Putamen (tissue), 1 donor: ENCODE results near the gene EMID1.
"Not testable (repeated sequence)": the region's sequence is repeated elsewhere in the genome, so short reads cannot be mapped to it uniquely, and the experiment has no call there.

Experiments
- DNase-seq: peaks from one replicate; pipeline ENCODE4 v3.0.0-alpha.2; 2016; ENCODE audit warnings: low spot score

Gene EMID1

DNA sequence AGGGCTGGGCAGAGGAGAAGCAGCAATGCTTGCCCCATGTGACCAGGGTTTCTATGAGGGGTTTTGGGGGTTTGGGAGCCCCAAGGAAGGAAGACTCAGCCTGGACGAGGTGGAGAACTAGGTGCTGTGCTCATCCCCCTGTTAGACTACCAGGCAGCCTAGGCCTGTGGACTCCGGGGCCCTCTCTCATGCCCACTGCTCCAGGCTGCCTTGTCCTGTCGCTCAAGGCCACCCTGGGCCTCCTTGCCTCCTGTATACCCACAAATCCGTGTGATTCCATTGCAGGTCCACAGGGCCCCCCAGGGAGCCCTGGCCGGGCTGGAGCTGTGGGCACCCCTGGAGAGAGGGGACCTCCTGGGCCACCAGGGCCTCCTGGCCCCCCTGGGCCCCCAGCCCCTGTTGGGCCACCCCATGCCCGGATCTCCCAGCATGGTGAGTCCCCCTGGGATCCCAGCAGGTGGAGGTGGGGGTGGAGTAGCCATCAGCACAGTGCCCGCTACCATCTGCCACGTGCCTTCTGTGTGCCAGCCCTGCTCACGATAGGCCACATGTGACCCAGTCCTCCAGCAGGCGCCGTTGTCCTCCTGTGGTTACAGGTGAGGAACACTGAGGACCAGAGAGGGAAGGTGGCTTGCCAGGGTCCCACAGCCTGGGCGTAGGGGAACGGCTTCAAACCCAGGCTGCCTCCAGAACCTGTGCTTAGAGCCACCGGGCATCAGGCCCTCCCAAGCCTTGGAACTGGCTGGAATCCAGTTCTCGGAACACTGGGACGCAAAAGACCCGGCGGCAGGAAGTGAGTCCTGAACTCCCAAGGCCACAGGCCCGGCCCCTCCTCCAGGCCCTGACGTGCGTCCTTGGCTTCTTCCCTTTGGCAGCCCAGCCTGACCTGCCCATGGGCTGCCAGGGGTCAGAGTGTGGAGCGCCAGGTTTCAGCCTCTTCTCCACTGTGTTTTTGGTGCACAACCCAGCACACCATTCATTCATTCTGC lies 26.6 kb downstream of the EMID1 start:
- no peak for DNase-seq

DNA sequence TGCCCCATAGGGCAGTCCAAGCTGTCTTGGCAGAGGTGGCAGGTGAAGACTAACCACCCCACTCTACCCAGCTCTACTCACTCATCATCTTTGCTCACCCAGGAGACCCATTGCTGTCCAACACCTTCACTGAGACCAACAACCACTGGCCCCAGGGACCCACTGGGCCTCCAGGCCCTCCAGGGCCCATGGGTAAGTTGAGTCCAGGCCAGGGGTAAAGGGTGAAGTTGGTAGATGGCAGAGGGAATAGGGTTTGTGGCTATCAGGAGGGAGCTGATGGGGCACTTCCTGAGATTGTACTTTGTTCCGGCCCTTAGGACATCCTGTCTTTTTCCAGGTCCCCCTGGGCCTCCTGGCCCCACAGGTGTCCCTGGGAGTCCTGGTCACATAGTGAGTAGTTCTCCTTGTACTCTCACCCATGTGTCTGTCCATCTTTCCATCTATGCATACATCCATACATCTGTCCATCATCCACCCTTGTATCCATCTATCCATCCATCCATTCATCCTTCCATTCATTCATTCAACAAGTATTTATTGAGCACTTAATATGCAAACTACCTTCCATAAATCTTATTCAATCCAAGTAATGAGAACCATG lies 27.7 kb downstream of the EMID1 start:
- no peak for DNase-seq

DNA sequence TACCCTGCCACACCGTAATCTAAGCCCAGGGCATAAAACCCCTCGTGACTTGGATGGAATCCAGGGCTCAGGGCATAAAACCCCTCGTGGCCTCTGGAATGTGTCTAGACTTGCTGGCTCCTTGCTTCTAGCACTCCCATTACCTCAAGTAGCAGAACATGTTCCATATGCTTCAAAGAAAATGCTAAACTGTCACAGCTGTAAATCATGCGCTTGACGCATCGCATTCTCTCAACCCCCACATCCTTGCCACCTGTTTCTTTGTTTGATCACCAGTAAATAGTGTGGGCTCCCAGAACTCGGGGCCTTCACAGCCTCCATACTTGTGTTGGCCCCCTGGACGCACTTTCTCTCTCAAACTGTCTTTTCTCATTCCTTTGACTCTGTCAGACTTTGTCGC lies 34.8 kb downstream of the EMID1 start:
- not testable (repeated sequence) for DNase-seq

DNA sequence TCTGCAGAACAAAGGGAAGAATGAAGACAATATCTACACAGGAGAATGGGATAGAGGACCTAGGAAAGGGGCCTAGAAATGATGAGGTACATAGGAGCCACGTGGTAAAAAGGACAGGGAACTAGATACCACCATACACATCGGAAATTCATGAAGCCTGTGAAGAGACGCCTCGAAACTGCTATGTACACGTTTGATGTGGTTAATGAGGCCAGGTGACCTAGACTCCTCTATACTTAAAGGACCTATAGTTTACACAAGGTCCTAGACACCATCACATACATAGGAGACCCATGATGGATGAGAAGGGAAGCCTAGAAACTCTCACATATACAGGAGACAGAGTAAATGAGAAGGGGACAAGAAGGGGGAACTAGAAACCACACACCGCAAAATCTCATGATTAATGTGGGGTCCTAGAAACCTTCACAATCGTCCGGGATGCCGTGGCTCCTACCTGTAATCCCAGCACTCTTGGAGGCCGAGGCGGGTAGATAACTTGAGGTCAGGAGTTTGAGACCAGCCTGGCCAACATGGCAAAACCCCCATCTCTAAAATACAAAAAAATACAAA lies 38.3 kb downstream of the EMID1 start:
- DNase-seq, result no peak

DNA sequence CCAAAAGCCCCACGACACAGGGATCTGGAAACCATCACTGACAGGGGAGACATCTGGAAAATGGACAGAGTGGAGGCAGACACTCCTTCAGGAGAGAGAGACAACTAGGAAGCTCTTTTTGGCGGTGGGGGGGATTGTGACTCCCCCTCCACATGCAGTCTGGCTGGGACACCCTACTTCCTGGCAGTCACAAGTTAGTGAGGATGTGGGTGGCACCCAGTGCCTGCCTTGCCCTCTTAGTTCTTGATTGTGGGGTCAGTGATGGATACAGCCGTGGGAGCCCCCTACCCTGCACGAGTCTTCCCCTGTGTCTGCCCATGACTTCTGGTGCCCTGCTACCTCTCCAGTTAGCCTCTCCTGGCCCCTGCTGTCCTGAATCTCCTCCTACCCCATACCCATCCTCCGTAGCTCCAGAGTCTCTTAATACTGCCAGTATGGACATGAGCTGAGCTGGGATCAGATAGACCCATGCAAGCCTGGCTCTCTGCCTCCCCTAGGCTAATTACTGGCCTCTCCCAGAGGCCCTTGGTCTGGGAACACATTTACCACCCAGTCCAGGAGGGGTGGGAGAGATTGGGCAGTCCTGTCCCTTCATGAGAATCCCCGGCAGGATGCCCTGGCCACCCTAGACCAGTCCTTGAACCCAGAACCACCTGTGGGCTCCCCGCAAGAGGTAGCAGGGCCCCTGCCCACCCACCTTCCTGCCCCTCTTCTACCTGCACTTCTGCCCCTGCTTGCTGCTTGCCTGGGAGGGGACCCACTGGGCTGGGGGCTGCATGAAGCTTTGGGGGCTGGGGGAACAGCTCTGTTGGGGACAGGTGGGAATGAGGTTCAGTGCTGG lies 39.3 kb downstream of the EMID1 start:
- no peak for DNase-seq

DNA sequence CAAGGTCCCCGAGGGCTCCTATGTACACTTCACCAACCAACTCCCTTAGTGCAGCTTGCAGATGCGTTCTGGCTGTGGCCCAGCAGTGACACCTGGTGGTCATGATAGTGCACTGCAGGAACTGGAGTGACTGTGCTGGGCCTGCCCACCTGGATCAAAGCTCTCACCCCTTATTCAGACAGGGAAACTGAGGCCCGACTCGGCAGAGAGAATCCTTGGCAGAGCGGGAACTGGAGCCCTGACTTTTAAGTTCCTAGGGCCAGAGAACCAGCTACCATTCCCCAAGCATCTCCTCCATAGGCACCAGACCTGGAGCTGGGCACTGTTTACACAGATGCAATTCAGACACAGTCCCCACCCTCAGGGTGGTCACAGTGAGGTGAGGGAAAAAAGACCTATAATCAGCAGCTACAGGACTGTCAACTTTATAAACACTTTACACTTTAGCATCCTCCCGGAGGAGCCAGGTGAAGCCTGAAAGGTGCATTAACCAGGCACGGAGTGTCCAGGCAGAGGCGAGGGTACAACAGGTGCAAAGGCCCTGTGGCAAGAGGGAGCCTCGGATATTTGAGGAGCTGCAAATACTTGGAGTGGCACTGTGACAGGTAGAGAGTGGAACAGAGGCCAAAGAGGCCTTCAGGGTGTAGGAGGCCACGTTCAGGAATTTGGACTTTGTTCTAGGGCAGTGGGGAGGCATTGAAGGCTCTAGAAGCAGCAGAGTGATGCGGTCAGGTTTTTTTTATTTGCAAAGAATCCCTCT lies 40.1 kb downstream of the EMID1 start:
- DNase-seq, result no peak

DNA sequence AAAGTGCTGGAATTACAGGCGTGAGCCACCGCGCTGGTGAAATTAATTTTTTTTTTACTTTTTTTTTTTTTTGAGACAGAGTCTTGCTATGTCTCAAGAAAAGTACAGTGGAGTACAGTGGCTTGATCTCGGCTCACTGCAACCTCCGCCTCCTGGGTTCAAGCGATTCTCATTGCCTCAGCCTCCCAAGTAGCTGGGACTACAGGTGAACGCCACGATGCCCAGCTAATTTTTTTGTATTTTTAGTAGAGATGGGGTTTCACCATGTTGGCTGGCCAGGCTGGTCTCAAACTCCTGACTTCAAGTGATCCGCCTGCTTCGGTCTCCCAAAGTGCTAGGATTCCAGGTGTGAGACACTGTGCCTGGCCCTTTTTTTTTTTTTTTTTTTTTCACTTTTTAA lies 42.2 kb downstream of the EMID1 start:
- DNase-seq, result not testable (repeated sequence)

DNA sequence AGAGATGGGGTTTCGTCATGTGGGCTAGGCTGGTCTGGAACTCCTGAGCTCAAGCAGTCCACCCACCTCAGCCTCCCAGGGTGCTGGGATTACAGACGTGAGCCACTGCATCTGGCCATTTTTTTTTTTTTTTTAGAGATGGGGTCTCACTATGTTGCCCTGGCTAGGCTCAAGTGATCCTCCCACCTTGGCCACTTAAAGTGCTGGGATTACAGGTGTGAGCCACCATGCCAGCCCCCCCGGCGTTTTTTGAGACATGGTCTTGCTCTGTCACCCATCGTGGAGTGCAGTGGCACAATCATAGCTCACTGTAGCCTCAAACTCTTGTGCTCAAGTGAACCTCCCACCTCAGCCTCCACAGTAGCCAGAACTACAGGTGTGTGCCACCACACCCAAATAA lies 45.6 kb downstream of the EMID1 start:
- no peak for DNase-seq

DNA sequence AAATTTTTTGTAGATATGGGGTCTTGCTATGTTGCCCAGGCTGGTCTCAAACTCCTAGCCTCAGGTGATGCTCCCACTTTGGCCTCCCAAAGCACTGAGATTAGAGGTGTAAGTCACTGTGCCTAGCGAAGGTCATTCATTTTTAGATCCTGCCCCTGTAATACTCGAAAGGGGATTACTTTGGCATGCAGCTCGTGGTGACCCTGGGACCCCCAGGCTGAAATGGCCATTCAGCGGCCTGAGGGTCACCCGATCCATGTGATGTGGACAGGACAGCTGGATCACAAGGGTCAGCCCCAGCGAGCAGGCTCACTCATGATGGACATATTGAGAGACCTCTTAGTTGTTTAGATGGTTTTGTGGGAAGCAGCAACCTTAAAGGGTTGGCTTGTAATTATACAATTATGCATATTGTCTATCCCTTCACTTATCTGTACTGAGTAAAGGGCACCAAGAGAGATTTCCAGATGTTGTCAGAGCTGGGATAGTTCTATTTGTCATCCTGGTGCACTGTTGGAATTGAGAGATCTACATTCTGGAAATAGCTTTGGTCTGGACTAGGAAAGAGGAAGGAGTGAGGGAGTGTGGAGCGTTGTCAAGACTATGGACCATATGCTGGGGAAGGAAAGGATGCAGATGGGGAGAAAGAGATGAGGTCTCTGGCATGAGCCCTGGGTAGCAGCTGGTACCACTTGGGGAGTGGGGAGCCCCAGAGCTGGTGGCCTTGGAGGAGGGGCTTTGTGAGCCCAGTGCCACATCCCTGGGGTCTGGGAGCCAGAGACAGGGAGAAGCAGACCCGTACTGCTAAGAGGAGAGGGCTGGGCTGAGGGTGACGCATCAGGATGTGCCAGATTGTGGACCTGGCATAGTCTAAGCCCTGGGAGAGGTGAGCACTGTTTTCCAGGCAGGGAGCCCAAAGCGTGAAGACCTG lies 46.5 kb downstream of the EMID1 start:
- no peak for DNase-seq

DNA sequence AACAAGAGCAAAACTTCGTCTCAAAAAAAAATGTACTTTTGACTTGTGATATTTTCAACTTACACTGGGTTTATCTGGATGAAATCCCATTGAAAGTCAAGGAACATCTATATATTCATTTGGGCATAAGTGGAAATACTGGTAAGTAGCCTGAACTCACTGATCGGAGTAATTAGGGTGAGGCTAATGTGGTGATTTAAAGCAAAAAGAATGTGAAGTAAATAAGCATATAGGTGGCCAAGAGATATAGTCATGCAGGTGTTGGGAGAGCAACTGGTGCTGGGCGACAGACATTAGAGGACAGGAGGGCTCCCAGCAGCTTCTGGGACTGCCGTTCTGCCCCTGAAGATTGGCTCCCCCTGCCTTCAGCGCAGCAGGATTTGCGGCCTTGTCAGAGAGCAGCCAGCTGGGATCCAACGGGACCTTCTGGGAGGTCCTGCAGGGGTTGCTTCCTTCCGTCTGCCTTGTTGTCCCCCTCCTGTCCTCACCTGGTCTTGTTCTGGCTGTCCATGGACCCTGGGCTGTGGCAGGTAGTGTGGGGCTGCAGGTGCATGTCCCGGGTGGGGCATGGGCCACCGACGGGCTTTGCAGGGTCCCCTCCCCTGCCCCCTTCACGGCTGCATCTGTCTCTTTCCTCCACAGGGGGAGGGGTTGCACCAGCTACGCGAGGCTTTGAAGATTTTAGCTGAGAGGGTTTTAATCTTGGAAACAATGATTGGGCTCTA lies 48.0 kb downstream of the EMID1 start:
- no peak for DNase-seq

DNA sequence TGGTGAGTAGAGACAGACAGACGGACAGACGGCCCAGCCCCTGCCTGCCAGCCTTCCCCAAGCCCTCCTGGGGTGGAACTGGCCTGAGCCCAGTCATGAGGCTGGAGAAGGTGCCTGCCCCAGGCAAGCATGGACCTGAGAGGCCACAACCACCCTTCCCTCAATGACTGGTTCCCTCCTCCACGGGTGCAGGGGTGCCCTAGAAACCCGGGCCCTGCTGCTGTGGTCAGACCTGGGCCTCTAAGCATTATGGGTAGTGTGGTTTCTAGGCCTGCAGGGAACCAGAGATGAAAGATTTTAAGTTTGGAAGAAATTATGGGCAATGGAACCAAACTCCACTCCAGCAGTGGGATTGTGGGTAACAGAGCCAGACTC lies 48.6 kb downstream of the EMID1 start:
- DNase-seq, result no peak

DNA sequence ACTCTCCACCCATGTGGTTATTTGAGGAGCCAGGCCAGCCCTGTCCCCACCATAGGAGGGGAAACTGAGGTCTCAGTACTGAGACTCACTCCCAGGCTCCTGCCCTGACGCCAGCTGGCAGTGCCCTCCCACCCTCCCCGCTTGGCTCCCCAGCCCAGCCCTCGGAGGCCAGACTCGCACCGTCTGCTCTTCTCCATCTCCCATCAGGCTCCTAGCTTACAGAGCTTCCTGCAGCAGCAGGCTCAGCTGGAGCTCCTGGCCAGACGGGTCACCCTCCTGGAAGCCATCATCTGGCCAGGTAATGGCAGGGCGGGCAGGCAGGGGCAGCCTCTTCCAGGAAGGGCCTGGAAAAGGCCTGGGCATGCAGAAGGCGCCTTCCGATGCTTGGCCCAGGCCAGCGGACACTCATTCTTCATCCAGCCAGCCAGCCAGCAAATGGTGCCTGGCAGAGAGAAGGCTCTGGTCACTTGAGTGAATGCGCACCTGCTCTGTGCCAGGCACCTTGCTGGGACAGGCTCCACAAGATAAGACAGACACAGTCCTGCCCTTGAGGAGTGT lies 49.4 kb downstream of the EMID1 start:
- DNase-seq, result no peak

DNA sequence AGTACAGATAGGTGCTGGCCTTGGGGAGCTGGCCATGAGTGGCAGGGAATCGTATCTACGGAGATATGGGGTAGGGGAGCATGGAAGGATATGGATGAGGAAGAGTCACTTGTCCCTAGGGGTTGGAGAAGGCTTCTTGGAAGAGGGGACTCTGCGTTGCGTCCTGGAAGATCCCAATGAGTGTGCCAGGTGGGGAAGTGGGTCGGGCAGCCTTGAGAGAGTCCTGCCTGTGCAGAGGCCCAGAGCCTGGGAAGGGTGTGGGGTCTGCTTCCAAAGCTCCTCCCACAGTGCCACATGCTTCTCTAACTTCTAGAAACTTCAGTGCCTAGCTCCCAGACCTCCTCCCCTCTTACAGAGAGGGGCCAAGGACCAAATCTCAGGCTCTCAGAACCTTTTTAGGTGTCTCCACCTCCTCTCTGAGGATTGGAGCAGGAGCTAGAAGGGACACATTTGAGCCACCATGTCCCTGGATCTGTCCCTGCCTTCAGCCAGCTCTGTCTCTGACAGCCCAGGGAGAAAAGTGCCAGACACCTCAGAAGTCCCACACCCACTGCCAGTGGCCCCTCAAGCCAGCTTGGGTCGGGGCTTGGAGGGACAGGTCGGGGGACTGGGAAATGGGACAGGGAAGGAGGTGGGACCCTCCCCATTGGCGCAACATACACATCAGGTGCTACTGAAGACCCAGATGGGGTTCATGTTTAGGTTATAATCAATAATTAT lies 51.1 kb downstream of the EMID1 start:
- DNase-seq, result no peak

DNA sequence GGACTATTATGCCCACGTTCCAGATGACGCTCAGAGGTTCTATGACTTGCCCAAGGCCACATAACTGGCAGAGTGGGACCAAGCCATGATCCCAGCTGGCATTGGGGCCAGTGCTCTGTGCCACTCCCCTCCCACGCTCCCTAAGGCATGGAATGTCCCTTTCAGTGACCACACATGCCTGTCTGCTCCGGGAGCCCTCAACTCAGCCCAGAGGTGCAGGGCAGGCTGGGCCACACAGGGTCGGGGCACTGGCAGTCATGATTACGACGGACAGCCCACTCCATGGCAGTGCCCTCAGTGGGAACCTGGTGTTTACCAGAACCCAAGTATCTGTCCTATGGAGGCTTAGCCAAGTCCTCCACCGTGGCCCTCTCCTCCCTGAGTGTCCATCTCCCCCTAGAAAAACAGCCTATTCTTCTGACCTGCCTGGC lies 52.1 kb downstream of the EMID1 start:
- DNase-seq, result no peak

DNA sequence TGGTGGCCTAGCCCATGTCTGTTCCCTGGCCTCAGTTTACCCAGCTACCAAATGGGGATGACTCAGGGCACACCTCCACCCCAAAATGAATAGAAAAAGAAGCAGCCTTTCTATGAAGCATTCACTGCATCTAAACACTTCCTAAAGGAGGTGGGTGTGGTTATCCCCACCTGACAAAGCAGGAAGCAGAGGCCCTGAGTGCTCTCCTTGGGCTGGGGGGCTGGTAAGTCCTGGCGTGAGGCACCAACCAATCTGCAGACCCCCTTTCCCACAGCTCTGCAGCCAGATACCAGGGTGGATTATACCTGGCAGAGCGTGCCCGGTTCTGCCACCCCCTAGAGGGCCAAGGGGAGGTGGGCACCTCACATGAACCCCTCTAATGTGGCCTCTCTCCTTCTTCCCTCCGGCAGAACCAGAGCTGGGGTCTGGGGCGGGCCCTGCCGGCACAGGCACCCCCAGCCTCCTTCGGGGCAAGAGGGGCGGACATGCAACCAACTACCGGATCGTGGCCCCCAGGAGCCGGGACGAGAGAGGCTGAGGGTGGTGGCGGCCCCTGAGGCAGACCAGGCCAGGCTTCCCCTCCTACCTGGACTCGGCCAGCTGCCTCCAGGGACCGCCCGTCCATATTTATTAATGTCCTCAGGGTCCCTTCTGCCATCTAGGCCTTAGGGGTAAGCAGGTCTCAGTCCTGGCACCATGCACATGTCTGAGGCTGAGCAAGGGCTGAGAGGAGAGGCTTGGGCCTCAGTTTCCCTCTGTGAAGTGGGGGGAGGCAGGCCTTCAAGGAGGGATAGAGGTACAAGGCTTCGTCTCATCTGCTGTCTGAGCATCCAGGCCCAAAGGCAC lies 52.9 kb downstream of the EMID1 start:
- DNase-seq, result no peak

DNA sequence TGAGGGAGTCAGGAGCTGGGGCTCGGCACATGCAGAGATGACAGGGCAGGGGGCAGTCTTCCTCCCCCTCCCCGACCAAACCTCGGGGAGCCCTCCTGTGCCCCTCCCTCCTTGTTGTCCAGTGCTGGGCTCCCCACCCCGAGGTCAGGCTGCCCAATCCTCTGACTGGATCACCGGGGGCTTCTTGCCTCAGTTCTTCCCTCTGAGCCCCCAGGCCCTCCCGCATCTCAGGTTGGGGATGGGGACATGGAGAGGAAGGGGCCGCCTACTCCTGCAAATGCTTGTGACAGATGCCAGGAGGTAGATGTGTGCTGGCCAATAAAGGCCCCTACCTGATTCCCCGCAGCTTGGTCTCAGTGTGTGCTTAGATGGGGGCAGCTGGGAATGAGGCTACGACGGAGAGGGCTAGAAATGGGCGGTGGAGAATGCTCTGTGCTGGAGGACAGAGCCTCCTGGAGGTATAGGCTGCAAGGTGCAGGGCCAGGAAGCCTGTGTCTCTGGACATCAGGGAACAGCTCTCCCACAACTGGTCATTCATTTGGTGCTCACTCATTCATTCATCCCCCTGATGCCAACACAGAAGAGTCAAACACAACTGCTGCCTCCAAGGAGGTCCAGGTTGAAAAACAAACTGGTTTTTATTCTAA lies 53.7 kb downstream of the EMID1 start:
- no peak for DNase-seq

DNA sequence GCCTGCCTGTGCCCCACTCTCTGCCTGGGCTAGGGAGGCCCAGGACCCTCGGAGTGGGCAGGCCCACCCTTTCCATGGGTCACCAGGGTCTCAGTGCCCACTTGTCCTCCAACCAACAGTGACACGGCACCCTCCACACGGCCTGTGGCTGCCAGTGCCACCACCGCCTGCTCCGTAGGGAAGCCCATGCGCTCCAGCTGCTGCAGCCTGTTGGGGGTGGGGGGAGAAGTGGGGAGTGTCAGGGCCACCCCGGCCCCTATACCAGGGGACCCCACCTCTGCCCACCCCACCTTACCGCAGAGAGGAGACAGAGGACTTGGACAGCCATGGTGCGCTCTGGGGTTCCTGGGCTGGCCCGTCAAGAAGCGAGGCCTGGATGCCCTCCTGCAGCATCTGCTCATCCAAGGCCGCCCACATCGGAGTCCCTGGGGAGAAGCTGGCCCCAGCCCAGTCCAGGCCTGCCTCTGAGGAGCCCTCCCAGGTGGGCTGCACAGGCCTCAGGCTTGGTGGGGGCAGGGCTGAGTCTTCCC lies 54.4 kb downstream of the EMID1 start:
- DNase-seq, result no peak
